H1 (cell line): ENCODE measurements around the gene LDHB. TPM values are rescaled to one million over a fixed set of nuclear protein-coding genes. Genes with fewer than 3 reads are reported as not detected.

ENCODE experiments used
- CTCF ChIA-PET: fragments of 300-600 bp; sonication (Branson Sonifier 250); formaldehyde crosslinking; loops from one replicate; lab custom pipeline; 2021; ENCODE audit not compliant: partially characterized antibody; lab: Charles Lee
- POLR2A ChIA-PET: fragments of 300-600 bp; sonication (Branson Sonifier 250); formaldehyde crosslinking; loops from one replicate; lab custom pipeline; 2021; ENCODE audit warnings: inconsistent platforms; ENCODE audit not compliant: partially characterized antibody; lab: Charles Lee
- DNase-seq, 2 experiments: peaks; one replicate each; pipeline versions ENCODE4 v3.0.0 to v3.0.0-alpha.2; 2010 to 2022; ENCODE audit warnings: low spot score in 2 of 2, low read depth in 1 of 2, mixed read lengths in 1 of 2
- FAIRE-seq: peaks from 2 replicates; lab custom pipeline; 2011; peaks lifted over from hg19 to GRCh38; lab: Jason Lieb, UNC
- H2AFZ ChIP-seq: 2 replicates; pipeline ENCODE4 v1.8.1; 2012; ENCODE audit warnings: low read length, inconsistent platforms
- H2AK5ac ChIP-seq: 2 replicates; pipeline ENCODE4 v1.6.1; 2013; ENCODE audit warnings: low read depth, low read length
- H2BK120ac ChIP-seq: replicated peaks from 2 replicates; pipeline ENCODE3; 2013; ENCODE audit warnings: low read depth, low read length, inconsistent platforms
- H2BK12ac ChIP-seq: 2 replicates; pipeline ENCODE4 v1.6.1; 2013; ENCODE audit warnings: low read depth, low read length
- H2BK15ac ChIP-seq: 2 replicates; pipeline ENCODE4 v1.6.1; 2013; ENCODE audit warnings: low read length
- H2BK20ac ChIP-seq: 2 replicates; pipeline ENCODE4 v1.6.1; 2013; ENCODE audit warnings: low read length
- H2BK5ac ChIP-seq: 2 replicates; pipeline ENCODE4 v1.6.1; 2013; ENCODE audit warnings: low read depth, low read length
- H3K14ac ChIP-seq: 2 replicates; pipeline ENCODE4 v1.6.1; 2013; ENCODE audit warnings: inconsistent platforms; ENCODE audit not compliant: insufficient read length
- H3K18ac ChIP-seq: 2 replicates; pipeline ENCODE4 v1.6.1; 2013; ENCODE audit warnings: low read length; ENCODE audit errors: extremely low read depth
- H3K23ac ChIP-seq: 2 replicates; pipeline ENCODE4 v1.6.1; 2013; ENCODE audit warnings: inconsistent platforms; ENCODE audit not compliant: insufficient read length
- H3K23me2 ChIP-seq: 2 replicates; pipeline ENCODE4 v1.6.1; 2013; ENCODE audit warnings: low read depth, low read length
- H3K27ac ChIP-seq: 2 replicates; pipeline ENCODE4 v1.6.1; 2011; ENCODE audit warnings: low read depth, low read length, inconsistent platforms
- H3K27me3 ChIP-seq, 4 experiments: replicated peaks in 1 of 4; 1 replicate in 1 of 4; 2 replicates in 3 of 4; pipeline versions ENCODE4 v1.6.1 to v1.8.1; 2011 to 2013; ENCODE audit warnings: low read length in 3 of 4, mild to moderate bottlenecking in 3 of 4, inconsistent platforms in 2 of 4, mixed read lengths in 2 of 4, moderate library complexity in 1 of 4; ENCODE audit not compliant: control insufficient read depth in 3 of 4, insufficient read depth in 3 of 4; ENCODE audit errors: extremely low read depth in 1 of 4
- H3K36me3 ChIP-seq, 4 experiments: 2 replicates each; pipeline versions ENCODE4 v1.6.1 to v1.8.1; 2011 to 2013; ENCODE audit warnings: mild to moderate bottlenecking in 4 of 4, low read length in 3 of 4, moderate library complexity in 2 of 4, control low read depth in 1 of 4, inconsistent platforms in 1 of 4; ENCODE audit not compliant: insufficient read depth in 4 of 4, control insufficient read depth in 2 of 4
- H3K4ac ChIP-seq: replicated peaks from 2 replicates; pipeline ENCODE3; 2013; ENCODE audit warnings: low read length, low read depth, mixed read lengths, inconsistent platforms; ENCODE audit not compliant: insufficient read length
- H3K4me1 ChIP-seq, 4 experiments: replicated peaks in 1 of 4; 1 replicate in 1 of 4; 2 replicates in 3 of 4; pipeline versions ENCODE4 v1.6.1 to v1.8.1; 2011 to 2013; ENCODE audit warnings: low read length in 3 of 4, inconsistent platforms in 2 of 4, mixed read lengths in 1 of 4; ENCODE audit not compliant: insufficient read depth in 4 of 4, control insufficient read depth in 3 of 4
- H3K4me2 ChIP-seq, 2 experiments: 2 replicates each; pipeline versions ENCODE4 v1.6.1 to v1.8.1; 2011 to 2013; ENCODE audit warnings: low read depth in 2 of 2, low read length in 2 of 2, control low read depth in 1 of 2, inconsistent platforms in 1 of 2, mild to moderate bottlenecking in 1 of 2; ENCODE audit not compliant: insufficient read depth in 1 of 2
- H3K4me3 ChIP-seq, 4 experiments: fragments of 200-600, 300-600 bp in 1 of 4; sonication (generic), shearing (Covaris generic), sonication (Bioruptor Twin) in 1 of 4; 2 replicates each; pipeline versions ENCODE4 v1.5.1 to v1.8.1; 2011 to 2016; ENCODE audit warnings: low read length in 4 of 4, low read depth in 3 of 4, control low read depth in 2 of 4, inconsistent platforms in 2 of 4, mild to moderate bottlenecking in 2 of 4, mixed read lengths in 1 of 4, moderate library complexity in 1 of 4; ENCODE audit not compliant: insufficient read depth in 2 of 4; ENCODE audit errors: extremely low read depth in 1 of 4
- H3K56ac ChIP-seq: replicated peaks from 2 replicates; pipeline ENCODE3; 2013; ENCODE audit warnings: low read depth, mild to moderate bottlenecking, mixed read lengths, low read length, inconsistent platforms; ENCODE audit not compliant: insufficient read length
- H3K79me1 ChIP-seq: 2 replicates; pipeline ENCODE4 v1.6.1; 2013; ENCODE audit warnings: low read depth, low read length, control low read depth
- H3K79me2 ChIP-seq, 2 experiments: 2 replicates each; pipeline versions ENCODE4 v1.6.1 to v1.8.1; 2012 to 2013; ENCODE audit warnings: low read length in 2 of 2, mild to moderate bottlenecking in 2 of 2, inconsistent platforms in 1 of 2; ENCODE audit not compliant: insufficient read depth in 2 of 2, control insufficient read depth in 1 of 2
- H3K9ac ChIP-seq, 4 experiments: replicated peaks in 1 of 4; 1 replicate in 1 of 4; 2 replicates in 3 of 4; pipeline versions ENCODE4 v1.6.1 to v1.8.1; 2011 to 2013; ENCODE audit warnings: low read depth in 3 of 4, low read length in 3 of 4, control low read depth in 2 of 4, mild to moderate bottlenecking in 2 of 4, moderate library complexity in 2 of 4, inconsistent platforms in 1 of 4; ENCODE audit errors: extremely low read depth in 1 of 4
- H3K9me3 ChIP-seq, 2 experiments: 2 replicates each; pipeline versions ENCODE4 v1.6.1 to v1.8.1; 2012 to 2013; ENCODE audit warnings: mild to moderate bottlenecking in 2 of 2, moderate library complexity in 2 of 2, control low read depth in 1 of 2, inconsistent platforms in 1 of 2, low read depth in 1 of 2, low read length in 1 of 2, mixed read lengths in 1 of 2; ENCODE audit not compliant: insufficient read depth in 2 of 2
- H4K20me1 ChIP-seq, 2 experiments: replicated peaks in 1 of 2; 2 replicates each; pipeline versions ENCODE3 to v1.8.1; 2011 to 2013; ENCODE audit warnings: inconsistent platforms in 2 of 2, low read length in 2 of 2, mild to moderate bottlenecking in 1 of 2; ENCODE audit not compliant: insufficient read depth in 2 of 2, control insufficient read depth in 1 of 2
- H4K5ac ChIP-seq: 2 replicates; pipeline ENCODE4 v1.6.1; 2013; ENCODE audit warnings: low read length, low read depth, mixed read lengths, inconsistent platforms; ENCODE audit not compliant: insufficient read length
- H4K8ac ChIP-seq: 2 replicates; pipeline ENCODE4 v1.8.0; 2013; ENCODE audit warnings: mild to moderate bottlenecking, moderate library complexity, low read length, inconsistent platforms; ENCODE audit not compliant: insufficient read depth; ENCODE audit errors: extremely low read depth
- H4K91ac ChIP-seq: replicated peaks from 2 replicates; pipeline ENCODE3; 2013; ENCODE audit warnings: low read length, mixed read lengths, inconsistent platforms; ENCODE audit not compliant: insufficient read length
- HDAC2 ChIP-seq, 2 experiments: fragments of 300-600 bp in 1 of 2; sonication (generic) in 1 of 2; IDR thresholded peaks; 2 replicates each; pipeline ENCODE4 v1.6.1; 2011 to 2012; ENCODE audit warnings: low read depth in 2 of 2, low read length in 2 of 2, mild to moderate bottlenecking in 2 of 2, moderate library complexity in 2 of 2, borderline replicate concordance in 1 of 2, inconsistent platforms in 1 of 2
- POLR2A ChIP-seq, 2 experiments: IDR thresholded peaks; 1 replicate in 1 of 2; 2 replicates in 1 of 2; pipeline ENCODE4 v1.6.1; 2011; ENCODE audit warnings: low read depth in 2 of 2, low read length in 2 of 2, mild to moderate bottlenecking in 2 of 2; ENCODE audit errors: control extremely low read depth in 1 of 2
- POLR2AphosphoS5 ChIP-seq: IDR thresholded peaks from 2 replicates; pipeline ENCODE4 v1.6.1; 2011; ENCODE audit warnings: low read depth, low read length
- RBBP5 ChIP-seq: IDR thresholded peaks from 2 replicates; pipeline ENCODE4 v1.7.1; 2012; ENCODE audit warnings: low read depth, mild to moderate bottlenecking, inconsistent platforms, low read length, moderate library complexity, borderline replicate concordance
- RFX5 ChIP-seq: IDR thresholded peaks from 2 replicates; pipeline ENCODE4 v1.6.1; 2011; ENCODE audit warnings: low read depth, low read length, improper control_type of control experiment, borderline replicate concordance
- RNF2 ChIP-seq: fragments of 200-900, 300-1000 bp; sonication (generic); IDR thresholded peaks from 2 replicates; pipeline ENCODE4 v1.7.1; 2016; ENCODE audit warnings: borderline replicate concordance, low read depth, mild to moderate bottlenecking, antibody characterized with exemption, low read length; ENCODE audit not compliant: poor library complexity, severe bottlenecking; ENCODE audit errors: missing control alignments
- SIRT6 ChIP-seq: IDR thresholded peaks from one replicate; pipeline ENCODE4 v1.7.1; 2012; ENCODE audit warnings: low read length, inconsistent platforms
- SUZ12 ChIP-seq: fragments of 200-600 bp; sonication (generic); IDR thresholded peaks from 2 replicates; pipeline ENCODE4 v1.6.1; 2012; ENCODE audit warnings: mild to moderate bottlenecking, inconsistent platforms, low read length, moderate library complexity, mixed read lengths
- WGBS, 2 experiments: shearing (Covaris generic) in 1 of 2; methylation state at CpG; one replicate each; pipeline versions ENCODE4 v1.1.6 to v1.1.7; 2013 to 2015; ENCODE audit warnings: low lambda C conversion rate in 2 of 2, mixed read lengths in 2 of 2, inconsistent platforms in 1 of 2, low coverage in 1 of 2, missing lambda C conversion rate in 1 of 2; ENCODE audit not compliant: insufficient replicate concordance in 2 of 2, insufficient coverage in 1 of 2, insufficient read length in 1 of 2; ENCODE audit errors: extremely low coverage in 1 of 2, missing lambda C conversion rate in 1 of 2; 5-methylcytosine and 5-hydroxymethylcytosine counted together
- polyA plus RNA-seq, 7 experiments: library from polyadenylated mRNA; depleted of rRNA in 3 of 7; stranded (reverse) in 5 of 7; unstranded in 2 of 7; fragments of >200 nt in 5 of 7; fragments of 200-250 nt in 2 of 7; gene quantifications; 1 replicate in 5 of 7; 2 replicates in 1 of 7; 4 replicates in 1 of 7; pipeline versions ENCODE4 v1.2.1 to v1.2.3, GENCODE V29; 2011 to 2013; ENCODE audit warnings: missing spikeins in 2 of 7, mixed read lengths in 2 of 7
- total RNA-seq: library from RNA; stranded (reverse); fragmentation: NEBNext Ultra II Directional; extraction: Animal tissue kit (Norgen Biotek cat#: 25700); gene quantifications from 2 replicates; pipeline ENCODE4 v1.2.1, GENCODE V29; 2021

The LDHB gene
- total and polyA plus RNA-seq, 2 of the 8 experiments (the other 6 are each of a cell fraction or from before 2014, with no cell fraction given) = 1,177 to 1,781 TPM

- FAIRE-seq (no peak), DNase-seq (no peak)
- Histone ChIP-seq H2BK120ac (no peak overlapping the region), H2BK5ac (no peak overlapping the region), H3K56ac (no peak overlapping the region), H4K8ac (no peak overlapping the region), H3K27me3 (no peaks in the 10 kb centered on the region), H3K79me1 (no peaks in the 10 kb centered on the region), H3K23me2 (no peaks in the 10 kb centered on the region), H3K23ac (no peak overlapping the region), H3K9me3 (no peaks in the 10 kb centered on the region), H3K4ac (no peak overlapping the region), H2BK20ac (no peak overlapping the region), H4K91ac (no peak overlapping the region), H3K14ac (no peak overlapping the region), H3K36me3 (peaks cover 10 to 55% (median 41%) of the 10 kb centered on the region in 4 experiments), H2BK15ac (no peak overlapping the region), H2BK12ac (no peak overlapping the region), H4K5ac (no peak overlapping the region), H3K9ac (no peak overlapping the region), H3K27ac (no peak overlapping the region), H3K79me2 (no peaks in the 10 kb centered on the region), H3K18ac (no peak overlapping the region), H2AFZ (no peak overlapping the region), H2AK5ac (no peak overlapping the region), H3K4me3 (no peak overlapping the region), H4K20me1 (peaks cover 2 to 4% of the 10 kb centered on the region in 2 experiments), H3K4me2 (no peak overlapping the region), H3K4me1 (no peaks in the 10 kb centered on the region)
- CTCF ChIA-PET = no interaction called here
- POLR2A ChIA-PET = interaction anchor here (1.0 to 8.8 kb wide), 7 partner anchors 9 to 133 kb away, joined by 4 to 123 read pairs (median 11); partner anchors contain the start of genes GOLT1B, LDHB, RECQL and SPX
- 90% methylated on average over 3 of the region's 3 CpGs; no CpG with 5 or more reads in 1 of the 2 experiments for WGBS, 2 experiments
- TF ChIP-seq POLR2AphosphoS5 (peak; percentile 60; the same call in 1 of the 2 replicates), SUZ12 (no peak), RNF2 (no peak), RBBP5 (no peak), SIRT6 (no peak), RFX5 (no peak), HDAC2 (IDR thresholded peaks at IDR 0.05; ENCODE audit: borderline replicate concordance in 1 of 2, low read depth in 2 of 2, low read length in 2 of 2) (no peak), POLR2A (IDR thresholded peaks at IDR 0.05; ENCODE audit: control extremely low read depth in 1 of 2, low read depth in 2 of 2, low read length in 2 of 2) (peak in 1 of 2 experiments; percentile 52; a peak in 1 of 3 replicates)
Measured at GRCh38 chr12:21634245-21634644, 23.4 kb downstream of the LDHB start.
